ENCODE results near the gene CPED1.

Gene CPED1

GRCh38 chr7:121259826-121260225 is 271.3 kb downstream of the CPED1 start:
- DNase-seq (ENCODE audit: low read depth): no peak

DNA sequence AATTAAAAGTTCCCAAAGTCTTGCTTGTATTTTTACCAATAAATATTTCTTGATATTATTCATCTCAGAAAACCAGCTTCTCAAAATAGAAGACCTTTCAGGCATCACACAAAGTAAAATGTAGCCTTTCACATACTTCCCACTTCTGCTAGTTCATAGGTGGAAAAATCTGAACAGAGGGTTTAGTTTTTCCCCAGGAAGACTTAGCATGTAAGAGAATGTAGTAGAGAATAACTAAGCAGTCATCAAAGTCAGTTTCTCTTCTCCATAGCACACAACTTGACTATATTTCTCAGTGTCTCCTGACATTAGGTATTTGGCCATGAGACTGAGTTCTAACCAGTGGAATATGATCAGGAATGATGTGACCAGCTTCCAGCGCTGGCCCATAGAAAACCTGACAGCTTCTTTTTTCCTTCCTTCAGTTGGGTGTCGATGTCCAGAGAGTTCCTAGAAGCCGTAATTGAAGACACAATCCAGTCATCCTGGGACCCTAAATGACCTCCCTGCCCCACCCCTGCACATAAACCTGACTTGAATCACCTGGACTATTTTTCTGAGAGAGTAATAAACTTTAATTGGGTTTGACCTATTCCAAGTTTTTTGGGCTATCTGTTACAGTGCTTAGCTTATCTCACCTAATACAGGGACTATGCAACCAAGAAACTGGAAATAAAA is 272.8 kb downstream of the CPED1 start:
- no peak for DNase-seq (ENCODE audit: low read depth)

- DNase-seq (ENCODE audit: low read depth): no peak
Observed at GRCh38 chr7:121262221-121262620, 273.7 kb downstream of the CPED1 start.

DNA sequence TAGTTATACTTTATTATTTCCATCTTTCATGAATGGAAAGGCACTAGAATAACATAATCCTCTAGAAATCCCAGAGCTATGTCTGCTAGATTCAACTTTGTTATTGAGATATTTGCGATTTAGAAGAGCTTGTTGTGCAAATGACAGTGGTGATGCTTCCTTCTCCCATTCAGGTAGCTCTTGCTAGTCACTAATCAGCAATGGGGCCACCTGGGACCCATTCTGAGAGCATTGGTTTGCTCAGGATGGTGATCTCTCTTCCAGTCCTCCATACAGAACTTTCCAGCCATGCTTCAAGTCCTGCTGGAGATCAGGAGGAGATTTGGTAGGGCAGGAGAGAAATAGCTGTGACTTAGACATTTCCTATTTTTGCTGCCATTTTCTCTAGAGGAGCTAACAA is 274.5 kb downstream of the CPED1 start:
- no peak for DNase-seq (ENCODE audit: low read depth)

DNA sequence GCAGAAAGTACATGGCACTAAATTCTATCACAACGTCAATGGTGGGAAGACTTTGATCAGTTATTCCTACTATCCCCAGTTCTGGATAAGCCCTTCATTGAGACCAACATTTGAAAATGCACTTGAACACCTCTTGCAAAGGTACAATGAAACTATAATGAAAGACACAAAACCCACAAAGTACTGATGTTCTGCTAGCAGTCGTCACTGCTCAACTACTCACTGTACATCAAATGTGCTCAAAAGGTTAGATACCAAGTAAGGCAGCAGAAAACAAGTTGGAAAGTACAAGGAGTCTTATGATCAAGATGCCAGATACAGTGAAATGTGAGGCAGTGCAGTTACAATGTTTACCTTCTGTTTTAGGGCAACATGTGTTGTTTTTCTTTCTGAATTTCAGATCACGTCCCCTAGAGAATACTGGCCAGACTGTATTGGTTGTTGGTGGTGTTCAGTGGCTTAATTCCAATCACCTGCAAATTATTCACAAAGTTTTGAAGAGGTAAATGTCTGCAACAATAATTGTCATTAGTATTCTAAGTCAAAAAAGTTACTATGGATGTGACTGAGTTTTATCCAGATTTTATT is 277.9 kb downstream of the CPED1 start:
- no peak for DNase-seq (ENCODE audit: low read depth)

DNA sequence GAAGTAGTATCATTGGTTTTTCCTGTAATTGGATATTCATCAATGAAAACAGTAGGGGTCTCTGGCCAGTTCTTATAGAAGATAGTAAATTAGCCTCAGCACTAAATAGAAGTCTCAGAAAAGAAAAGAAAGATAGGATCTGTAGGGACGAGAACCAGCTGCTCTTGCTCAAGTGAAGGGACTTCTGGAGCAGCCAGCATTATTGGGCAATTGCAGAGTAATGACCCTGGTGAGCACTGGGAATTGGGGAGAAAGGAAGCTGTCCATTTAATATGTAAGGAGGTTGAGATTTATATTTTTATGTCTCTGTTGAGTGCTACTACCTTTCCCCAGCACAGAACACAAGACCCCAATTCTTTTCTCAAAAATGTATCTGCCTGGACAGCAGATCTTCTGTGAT is 279.1 kb downstream of the CPED1 start:
- no peak for DNase-seq (ENCODE audit: low read depth)

GRCh38 chr7:121269798-121270197 is 281.3 kb downstream of the CPED1 start:
- no peak for DNase-seq (ENCODE audit: low read depth)

- no peak for DNase-seq (ENCODE audit: low read depth)
Observed at GRCh38 chr7:121271098-121271497, 282.6 kb downstream of the CPED1 start.

DNA sequence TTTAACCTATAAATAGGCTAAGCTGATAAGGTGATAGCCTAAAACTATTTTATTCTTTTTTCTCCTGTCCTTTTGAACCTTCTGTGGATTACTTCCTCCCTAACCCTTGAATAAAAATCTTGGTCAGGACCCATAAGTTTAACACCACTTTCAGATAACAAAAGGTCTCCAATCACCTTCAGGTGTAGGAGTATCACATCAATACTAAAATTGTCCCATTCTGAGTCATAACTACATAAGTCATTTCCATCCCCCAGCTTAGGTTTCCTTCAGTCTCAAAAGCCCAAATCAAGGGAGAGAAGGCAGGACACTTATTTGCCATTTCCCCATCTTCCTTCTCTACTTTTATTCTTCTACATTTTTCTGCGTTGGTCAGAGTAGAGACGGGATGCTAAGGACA is 283.4 kb downstream of the CPED1 start:
- no peak for DNase-seq (ENCODE audit: low read depth)

GRCh38 chr7:121272676-121273075 is 284.2 kb downstream of the CPED1 start:
- DNase-seq (ENCODE audit: low read depth): no peak

- DNase-seq (ENCODE audit: low read depth): no peak
Observed at GRCh38 chr7:121273467-121274167, 285.1 kb downstream of the CPED1 start.

DNA sequence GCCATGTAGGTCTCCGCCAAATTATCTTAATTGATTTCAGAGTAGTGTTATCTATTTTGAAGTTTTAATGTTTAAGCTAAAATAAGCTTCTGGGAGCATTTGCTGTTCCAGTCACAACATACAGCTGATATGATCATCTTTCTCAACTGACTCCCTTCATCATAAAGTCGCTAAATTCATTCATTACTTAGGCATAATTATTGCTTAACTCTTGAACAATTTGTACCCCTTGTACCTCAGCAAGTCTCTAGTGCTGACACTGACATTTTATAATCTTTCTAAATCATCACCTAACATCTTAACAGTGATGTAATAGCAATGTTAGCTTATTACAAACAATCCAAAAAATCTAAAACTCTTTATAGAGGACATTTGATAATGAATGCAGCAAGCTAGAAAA is 286.0 kb downstream of the CPED1 start:
- DNase-seq (ENCODE audit: low read depth): no peak

DNA sequence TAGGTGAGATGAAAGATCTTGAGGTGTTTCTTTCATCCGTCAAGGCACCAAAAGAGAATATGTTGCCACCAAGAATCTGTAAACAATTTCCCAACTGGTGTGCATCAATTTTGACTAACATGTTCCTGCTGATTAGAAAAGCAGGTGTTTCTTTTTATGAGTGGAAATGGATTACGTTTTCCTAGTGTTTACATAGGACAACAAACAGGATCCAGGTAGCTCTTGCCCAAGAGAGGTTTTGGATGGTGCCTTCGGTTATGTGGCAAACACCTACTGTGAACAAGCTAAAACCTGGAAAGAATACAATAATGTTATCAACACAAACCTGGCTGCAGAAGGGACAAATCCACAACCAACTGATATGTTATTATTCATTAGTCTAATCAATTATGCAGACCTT is 286.7 kb downstream of the CPED1 start:
- no peak for DNase-seq (ENCODE audit: low read depth)

DNA sequence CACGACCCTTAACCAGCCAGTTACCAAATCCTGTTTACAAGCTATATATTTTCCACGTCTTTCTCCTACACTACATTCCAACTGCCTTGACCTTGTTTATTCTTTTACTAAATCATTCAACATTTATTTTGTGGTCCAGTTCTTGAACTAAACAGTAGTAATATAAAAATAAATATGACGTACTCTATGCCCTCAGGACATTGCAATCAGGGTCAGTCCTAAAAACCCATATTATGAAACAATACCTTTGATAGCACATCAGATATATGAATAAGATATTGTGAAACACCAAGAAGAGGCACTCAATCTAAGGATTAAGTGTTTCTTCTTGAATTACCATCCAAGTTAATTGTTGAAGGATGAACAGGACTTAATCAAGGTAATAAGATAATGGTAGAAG is 287.8 kb downstream of the CPED1 start:
- DNase-seq (ENCODE audit: low read depth): no peak

GRCh38 chr7:121278120-121279021 is 289.9 kb downstream of the CPED1 start:
- DNase-seq (ENCODE audit: low read depth): no peak

- no peak for DNase-seq (ENCODE audit: low read depth)
Observed at GRCh38 chr7:121279060-121279620, 290.6 kb downstream of the CPED1 start.

- DNase-seq (ENCODE audit: low read depth): no peak
Observed at GRCh38 chr7:121279822-121280221, 291.3 kb downstream of the CPED1 start.

GRCh38 chr7:121280656-121281055 is 292.1 kb downstream of the CPED1 start:
- DNase-seq (ENCODE audit: low read depth): no peak

GRCh38 chr7:121282129-121282528 is 293.6 kb downstream of the CPED1 start:
- no peak for DNase-seq (ENCODE audit: low read depth)

DNA sequence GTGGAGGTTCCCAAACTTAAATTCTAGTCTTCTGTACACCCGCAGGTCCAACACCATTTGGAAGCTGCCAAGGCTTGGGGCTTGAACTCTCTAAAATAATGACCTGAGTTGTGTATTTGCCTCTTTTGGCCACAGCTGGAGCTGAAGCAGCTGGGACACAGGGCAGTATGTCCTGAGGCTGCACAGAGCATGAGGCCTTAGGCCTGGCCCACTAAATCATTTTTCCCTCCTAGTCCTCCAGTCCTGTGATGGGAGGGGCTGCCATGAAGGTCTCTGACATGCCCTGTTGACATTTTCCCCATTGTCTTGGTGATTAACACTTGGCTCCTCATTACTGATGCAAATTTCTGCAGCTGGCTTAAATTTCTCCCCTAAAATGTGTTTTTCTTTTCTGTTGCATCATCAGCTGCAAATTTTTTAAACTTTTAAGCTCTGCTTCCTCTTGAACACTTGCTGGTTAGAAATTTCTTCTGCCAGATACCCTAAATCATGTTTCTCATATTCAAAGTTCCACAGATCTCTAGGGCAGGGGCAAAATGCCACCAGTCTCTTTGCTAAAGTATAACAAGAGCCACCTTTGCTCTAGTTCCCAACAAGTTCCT is 296.7 kb downstream of the CPED1 start:
- DNase-seq (ENCODE audit: low read depth): no peak

DNA sequence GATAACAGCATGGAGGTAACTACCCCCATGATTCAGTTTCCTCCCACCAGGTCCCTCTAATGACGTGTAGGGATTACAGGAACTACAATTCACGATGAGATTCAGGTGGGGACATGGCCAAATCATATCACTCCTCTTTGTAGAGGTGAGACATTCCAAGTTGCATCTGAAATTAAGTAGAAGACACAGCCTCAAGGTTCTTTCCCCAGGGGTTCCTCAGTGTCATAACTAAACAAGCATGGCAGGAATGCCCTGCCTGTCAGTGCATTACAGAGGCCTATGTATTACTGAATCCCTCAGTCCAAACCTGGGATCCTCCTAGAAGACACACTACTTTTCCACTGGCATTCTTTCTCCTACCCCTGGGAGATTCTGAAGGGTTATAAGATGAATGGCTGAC is 297.7 kb downstream of the CPED1 start:
- no peak for DNase-seq (ENCODE audit: low read depth)

Data from stimulated activated CD8-positive, alpha-beta memory T cell treated with anti-CD3 and anti-CD28 coated beads, Interleukin-12 subunit alpha, Interleukin-12 subunit beta, amount 100 ng/mL, for 1 hour (primary cell).